BLaER1 (cell line): ENCODE results near the gene CRIP1.

ENCODE experiments used
- H3K27ac ChIP-seq: shearing (Covaris generic); formaldehyde crosslinking; 2 replicates; pipeline ENCODE4 v1.8.1; 2022
- H3K27me3 ChIP-seq: shearing (Covaris generic); formaldehyde crosslinking; 2 replicates; pipeline ENCODE4 v1.8.1; 2022
- H3K36me3 ChIP-seq: shearing (Covaris generic); formaldehyde crosslinking; 2 replicates; pipeline ENCODE4 v1.8.1; 2022
- H3K4me1 ChIP-seq: shearing (Covaris generic); formaldehyde crosslinking; 2 replicates; pipeline ENCODE4 v1.8.1; 2022
- H3K4me2 ChIP-seq: shearing (Covaris generic); formaldehyde crosslinking; 2 replicates; pipeline ENCODE4 v1.8.1; 2022
- H3K4me3 ChIP-seq: shearing (Covaris generic); formaldehyde crosslinking; 2 replicates; pipeline ENCODE4 v1.8.1; 2022
- H3K9ac ChIP-seq: shearing (Covaris generic); formaldehyde crosslinking; 2 replicates; pipeline ENCODE4 v1.8.1; 2022
- H3K9me3 ChIP-seq: shearing (Covaris generic); formaldehyde crosslinking; 2 replicates; pipeline ENCODE4 v1.8.1; 2022
- H4K20me1 ChIP-seq: shearing (Covaris generic); formaldehyde crosslinking; 2 replicates; pipeline ENCODE4 v1.8.1; 2022
- Cebpa-rat ChIP-seq: shearing (Covaris generic); IDR thresholded peaks from 2 replicates; pipeline ENCODE4 v1.8.1; 2022

CRIP1 gene

DNA sequence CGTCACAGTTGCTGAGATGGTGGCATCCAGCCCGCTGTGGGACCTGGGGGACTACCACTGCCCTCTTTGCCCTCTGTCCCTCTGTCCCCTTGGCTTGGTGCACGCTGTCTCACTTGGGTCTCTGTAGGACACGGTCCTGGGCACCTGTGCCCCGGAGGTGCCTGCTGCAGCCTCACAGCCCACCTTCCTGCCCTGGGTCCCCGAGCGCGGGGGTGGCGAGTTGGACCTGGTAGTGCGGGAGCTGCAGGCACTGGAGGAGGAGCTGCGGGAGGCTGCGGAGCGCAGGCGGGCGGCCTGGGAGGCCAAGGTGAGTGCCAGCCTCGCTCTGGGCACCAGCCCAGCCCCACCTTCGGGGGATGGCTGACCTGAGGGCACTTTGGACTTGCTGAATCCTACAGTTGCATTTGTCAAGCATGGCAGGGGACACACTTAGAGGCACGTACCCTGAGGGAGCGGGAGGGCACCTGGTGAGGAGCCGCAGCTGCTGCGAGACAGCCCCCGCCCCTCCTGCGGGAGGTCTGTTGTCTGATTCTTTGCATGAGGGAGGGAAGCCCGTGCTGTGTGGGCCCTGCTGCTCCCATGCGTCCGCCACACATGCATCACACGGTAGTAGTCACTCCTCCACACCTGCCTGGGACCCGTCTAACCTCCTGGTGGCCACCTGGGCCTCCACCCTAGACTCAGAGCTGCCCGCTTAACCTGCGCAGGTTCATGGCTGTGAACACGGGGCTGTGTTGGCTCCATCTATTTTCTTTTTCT, 11.2 kb downstream of the CRIP1 start:
- no peak overlapping the region for H3K27ac ChIP-seq
- H3K9me3 ChIP-seq, result no peaks in the 10 kb centered on the region

DNA sequence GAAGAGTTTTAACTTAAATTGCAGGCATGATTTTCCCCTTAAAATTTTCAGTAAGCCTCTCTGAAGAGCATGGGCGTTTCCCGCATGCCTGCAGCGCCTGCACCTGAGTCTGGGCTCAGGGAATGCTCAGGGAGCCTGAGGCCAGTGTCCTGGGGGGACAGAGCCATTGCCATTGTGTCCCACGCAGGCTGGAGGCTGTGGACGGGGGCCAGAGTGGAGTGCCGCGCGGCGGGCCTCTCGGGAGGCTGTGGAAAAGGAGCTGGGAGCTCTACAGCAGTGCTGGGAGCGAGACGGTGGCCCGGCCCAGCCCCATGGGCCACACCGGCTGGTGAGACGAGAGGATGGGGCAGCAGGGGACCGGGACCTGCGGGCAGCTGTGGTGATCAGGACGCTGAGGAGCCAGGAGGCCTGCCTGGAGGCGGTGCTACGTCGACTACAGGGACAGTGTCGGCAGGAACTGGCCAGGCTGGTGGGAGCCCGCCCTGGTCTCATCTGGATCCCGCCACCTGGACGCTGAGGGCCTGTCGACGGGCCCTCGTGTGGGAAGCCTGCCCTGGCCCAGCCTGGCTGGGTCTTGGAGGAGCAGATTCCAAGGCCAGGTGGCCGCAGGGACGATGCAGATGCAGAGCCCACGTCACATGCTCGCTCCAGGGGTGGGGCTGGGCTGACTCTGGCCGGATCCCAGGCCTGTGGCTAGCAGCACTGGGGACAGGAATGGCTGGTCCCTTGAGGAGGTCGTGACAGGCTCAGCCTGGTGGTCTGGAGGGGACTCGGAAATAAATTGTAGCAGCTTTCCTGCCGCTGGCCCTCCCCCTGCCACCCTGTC, 12.0 kb downstream of the CRIP1 start:
- Histone ChIP-seq H3K36me3 (peaks cover 51% of the 10 kb centered on the region), H3K4me1 (peaks cover 14% of the 10 kb centered on the region), H3K27ac (no peak overlapping the region), H3K4me2 (no peak overlapping the region), H3K4me3 (no peak overlapping the region), H3K9me3 (no peaks in the 10 kb centered on the region), H4K20me1 (peaks cover 6% of the 10 kb centered on the region; the same call in 1 of the 2 replicates), H3K9ac (no peak overlapping the region; the same call in 1 of the 2 replicates), H3K27me3 (no peaks in the 10 kb centered on the region)
- no peak for TF ChIP-seq Cebpa-rat

More for the DNA sequence above, 11.2 kb downstream of the CRIP1 start:
- no peak overlapping the region for H3K4me3 ChIP-seq
- no peaks in the 10 kb centered on the region for H3K27me3 ChIP-seq
- TF ChIP-seq Cebpa-rat, result no peak
- H3K4me1 ChIP-seq, result peaks cover 6% of the 10 kb centered on the region
- H3K4me2 ChIP-seq, result no peak overlapping the region
- no peak overlapping the region; the same call in 1 of the 2 replicates for H3K9ac ChIP-seq
- H4K20me1 ChIP-seq, result peaks cover 7% of the 10 kb centered on the region; the same call in 1 of the 2 replicates
- H3K36me3 ChIP-seq, result peaks cover 58% of the 10 kb centered on the region

DNA sequence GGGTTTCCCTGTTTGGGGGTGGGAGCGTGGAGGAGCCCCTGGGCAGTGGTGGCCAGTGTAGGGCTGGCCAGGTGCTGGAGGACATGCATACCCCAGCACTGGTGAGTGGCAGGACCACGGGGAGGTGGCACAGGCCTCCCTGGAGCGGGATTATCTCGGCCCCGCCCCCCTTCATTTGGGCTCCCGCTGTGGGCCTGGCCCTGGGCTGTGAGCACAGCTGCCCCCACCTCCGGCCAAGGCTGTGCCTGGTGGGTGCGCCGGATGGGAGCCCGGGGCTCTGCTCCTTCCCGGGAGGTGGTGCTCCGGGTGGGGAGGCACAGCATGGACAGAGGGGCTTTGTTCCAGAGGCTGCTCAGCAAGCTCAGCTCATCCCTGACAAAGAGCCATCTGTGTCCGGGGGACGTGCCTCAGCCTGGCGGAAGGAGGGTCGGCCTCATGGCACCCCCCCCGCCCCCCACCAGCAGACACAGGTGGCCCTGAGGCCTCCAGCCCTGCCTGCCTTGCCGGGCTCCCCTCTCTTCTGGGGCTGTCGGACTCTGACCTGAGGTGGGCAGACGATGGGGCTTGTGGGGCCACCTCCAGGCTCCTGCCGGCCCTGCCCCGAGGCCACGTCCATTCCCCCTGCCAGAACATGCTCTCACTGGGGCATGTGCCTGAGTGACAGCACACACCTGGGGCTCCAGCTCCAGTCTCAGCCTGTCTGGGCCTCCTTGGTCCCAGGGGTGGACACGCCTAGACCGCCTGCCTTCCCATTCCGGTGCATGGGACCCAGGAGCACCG, 12.8 kb downstream of the CRIP1 start:
- H3K27ac ChIP-seq, result no peak overlapping the region
- H3K9ac ChIP-seq, result no peak overlapping the region
- H3K9me3 ChIP-seq, result no peaks in the 10 kb centered on the region
- H3K4me1 ChIP-seq, result peaks cover 22% of the 10 kb centered on the region
- no peaks in the 10 kb centered on the region for H3K27me3 ChIP-seq
- H4K20me1 ChIP-seq, result peaks cover 6% of the 10 kb centered on the region; the same call in 1 of the 2 replicates
- H3K4me3 ChIP-seq, result no peak overlapping the region
- TF ChIP-seq Cebpa-rat, result no peak
- H3K4me2 ChIP-seq, result no peak overlapping the region
- peaks cover 46% of the 10 kb centered on the region for H3K36me3 ChIP-seq

DNA sequence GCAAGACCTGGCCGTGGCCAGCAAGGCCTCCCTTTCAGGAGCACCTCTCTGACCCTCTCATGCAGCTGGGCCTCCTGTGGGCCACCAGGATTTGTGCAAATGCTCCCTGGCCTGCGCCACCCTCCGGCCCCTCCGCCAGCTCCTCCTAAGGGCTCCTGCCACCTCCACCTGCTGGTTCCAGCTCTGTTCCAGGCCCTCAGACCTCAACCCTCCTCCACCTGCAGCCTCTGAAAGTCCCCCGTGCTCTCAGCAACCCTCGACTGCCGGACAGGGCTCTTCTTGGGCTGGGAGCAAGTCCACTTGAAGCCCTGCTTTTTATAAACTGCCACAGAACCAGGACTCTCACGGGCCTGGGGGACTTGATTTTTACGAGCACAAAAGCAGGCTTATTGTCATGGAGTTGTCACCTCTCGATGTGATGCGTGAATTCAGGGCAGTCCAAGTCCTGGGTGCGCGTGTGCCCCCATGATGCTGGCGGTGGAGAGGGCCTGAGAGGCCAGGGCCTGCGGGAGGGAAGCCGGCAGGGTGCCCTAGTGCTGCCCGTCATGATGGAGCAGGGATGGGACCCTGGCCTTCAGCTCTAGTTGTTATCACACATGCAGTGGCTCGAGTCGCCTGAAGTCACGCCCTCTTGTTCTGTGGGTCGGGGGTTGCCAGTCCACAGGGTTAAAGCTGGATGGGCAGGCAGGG, 13.5 kb downstream of the CRIP1 start:
- no peak overlapping the region for H3K27ac ChIP-seq
- no peaks in the 10 kb centered on the region for H3K9me3 ChIP-seq
- peaks cover 6% of the 10 kb centered on the region; the same call in 1 of the 2 replicates for H4K20me1 ChIP-seq
- no peak overlapping the region for H3K9ac ChIP-seq
- TF ChIP-seq Cebpa-rat, result no peak
- H3K27me3 ChIP-seq, result no peaks in the 10 kb centered on the region
- H3K4me2 ChIP-seq, result no peak overlapping the region
- H3K4me3 ChIP-seq, result no peak overlapping the region
- peaks cover 29% of the 10 kb centered on the region for H3K4me1 ChIP-seq
- peaks cover 41% of the 10 kb centered on the region for H3K36me3 ChIP-seq

DNA sequence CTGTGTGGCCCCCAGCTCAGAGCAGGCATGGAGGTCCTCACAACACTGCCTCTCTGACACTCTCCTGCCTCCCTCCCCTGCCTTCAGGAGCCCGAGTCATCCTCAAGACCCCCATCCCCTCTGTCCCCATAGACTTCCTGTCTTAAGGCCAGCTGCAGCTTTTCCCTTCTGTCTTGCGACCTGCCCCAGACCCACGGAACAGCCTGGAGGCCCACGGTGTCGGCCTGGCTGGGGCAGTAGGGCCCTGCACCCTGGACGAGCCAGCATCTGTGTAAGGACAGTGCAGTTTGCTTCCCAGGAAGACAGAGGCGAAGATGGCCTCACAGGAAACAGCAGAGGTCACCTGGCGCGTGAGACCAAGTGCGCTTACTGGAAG, 14.0 kb downstream of the CRIP1 start:
- no peaks in the 10 kb centered on the region for H3K27me3 ChIP-seq
- no peak overlapping the region for H3K4me2 ChIP-seq
- H4K20me1 ChIP-seq, result peaks cover 6% of the 10 kb centered on the region; the same call in 1 of the 2 replicates
- no peak overlapping the region for H3K4me3 ChIP-seq
- TF ChIP-seq Cebpa-rat, result no peak
- no peak overlapping the region; the same call in 1 of the 2 replicates for H3K9ac ChIP-seq
- peaks cover 35% of the 10 kb centered on the region for H3K4me1 ChIP-seq
- no peak overlapping the region for H3K27ac ChIP-seq
- no peaks in the 10 kb centered on the region for H3K9me3 ChIP-seq
- H3K36me3 ChIP-seq, result peaks cover 35% of the 10 kb centered on the region

DNA sequence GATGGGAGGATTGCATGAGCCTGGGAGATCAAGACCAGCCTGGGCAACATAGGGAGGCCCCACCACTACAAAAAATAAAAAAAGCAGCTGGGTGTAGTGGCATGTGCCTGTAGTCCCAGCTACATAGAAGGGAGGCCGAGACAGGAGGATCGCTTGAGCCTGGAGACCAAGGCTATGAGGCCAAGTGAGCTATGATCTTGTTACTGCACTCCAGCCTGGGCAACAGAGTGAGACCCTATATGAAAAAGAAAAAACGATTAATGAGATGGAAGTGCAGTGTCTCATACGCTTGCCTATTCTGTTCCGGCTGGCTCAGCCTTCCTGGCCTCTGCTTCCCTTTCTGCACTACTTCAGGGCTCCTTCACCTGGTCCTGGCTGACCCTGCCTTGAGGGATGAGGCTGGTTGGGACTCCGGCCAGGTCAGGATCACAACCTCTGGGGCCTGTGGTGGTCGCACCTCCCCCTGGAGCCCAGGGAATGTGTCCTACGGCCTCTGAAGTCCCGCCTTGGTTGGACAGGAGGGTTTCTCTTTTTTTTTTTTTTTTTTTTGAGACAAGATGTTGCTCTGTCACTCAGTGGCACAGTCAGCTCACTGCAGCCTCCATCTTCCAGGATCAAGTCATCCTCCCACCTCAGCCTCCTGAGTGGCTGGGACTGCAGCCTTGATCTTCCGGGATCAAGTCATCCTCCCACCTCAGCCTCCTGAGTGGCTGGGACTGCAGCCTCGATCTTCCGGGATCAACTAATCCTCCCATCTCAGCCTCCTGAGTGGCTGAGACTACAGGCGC, 15.0 kb downstream of the CRIP1 start:
- Histone ChIP-seq H4K20me1 (peaks cover under 1% of the 10 kb centered on the region; the same call in 1 of the 2 replicates), H3K27ac (no peak overlapping the region), H3K4me1 (peaks cover 36% of the 10 kb centered on the region), H3K4me2 (no peak overlapping the region), H3K4me3 (no peak overlapping the region), H3K36me3 (peaks cover 35% of the 10 kb centered on the region), H3K9me3 (no peaks in the 10 kb centered on the region), H3K9ac (no peak overlapping the region), H3K27me3 (no peaks in the 10 kb centered on the region)
- no peak for TF ChIP-seq Cebpa-rat

DNA sequence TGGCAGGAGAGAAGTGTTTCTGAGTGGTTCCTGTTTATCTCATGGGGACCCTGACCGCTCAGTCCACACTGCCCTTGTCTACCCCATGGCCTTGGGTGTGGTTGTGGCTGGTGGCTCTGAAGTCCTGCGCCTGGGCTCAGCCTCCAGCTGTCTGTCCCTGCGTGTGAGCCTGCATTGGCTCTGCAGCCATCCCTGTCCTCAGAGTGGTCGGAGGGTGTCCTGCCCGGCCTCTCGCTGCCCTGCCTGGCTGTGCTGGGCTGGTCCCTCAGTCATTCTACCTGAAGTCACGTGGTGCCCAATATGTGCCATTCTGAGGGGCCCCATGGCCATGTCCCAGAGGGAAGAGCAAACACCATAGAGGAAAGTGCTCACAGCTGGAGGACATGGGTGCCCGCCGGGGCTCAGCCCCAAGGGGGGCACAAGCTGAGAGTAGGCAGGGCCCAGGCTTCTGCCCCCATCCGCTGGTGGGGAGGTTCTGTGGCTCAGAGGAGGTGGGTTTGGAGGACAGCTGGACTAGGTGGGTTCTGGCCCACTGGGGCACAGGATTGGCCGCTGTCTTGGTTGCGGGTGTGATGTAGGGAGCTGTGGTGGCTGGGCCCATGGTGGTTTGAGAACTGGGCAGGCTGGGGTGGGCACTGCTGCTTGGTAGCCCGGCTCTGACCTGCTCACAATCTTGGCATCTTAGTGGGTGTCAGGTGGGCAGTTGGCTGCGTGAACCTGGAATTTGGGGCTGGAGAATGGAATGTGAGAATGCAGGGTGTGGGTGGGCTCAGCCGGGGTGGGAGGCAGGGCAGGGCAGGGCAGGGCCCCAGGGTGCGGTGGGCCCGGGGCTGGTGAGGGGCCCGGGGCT, 16.0 kb downstream of the CRIP1 start:
- Histone ChIP-seq H3K4me1 (peaks cover 43% of the 10 kb centered on the region), H3K36me3 (peaks cover 26% of the 10 kb centered on the region), H4K20me1 (no peaks in the 10 kb centered on the region), H3K27ac (no peak overlapping the region), H3K9me3 (no peaks in the 10 kb centered on the region), H3K9ac (0 out of 2 replicates have a peak overlapping the region, but pooled peaks have one; percentile 41), H3K4me2 (peak overlapping the region; percentile 32), H3K27me3 (no peaks in the 10 kb centered on the region), H3K4me3 (no peak overlapping the region)
- no peak for TF ChIP-seq Cebpa-rat

DNA sequence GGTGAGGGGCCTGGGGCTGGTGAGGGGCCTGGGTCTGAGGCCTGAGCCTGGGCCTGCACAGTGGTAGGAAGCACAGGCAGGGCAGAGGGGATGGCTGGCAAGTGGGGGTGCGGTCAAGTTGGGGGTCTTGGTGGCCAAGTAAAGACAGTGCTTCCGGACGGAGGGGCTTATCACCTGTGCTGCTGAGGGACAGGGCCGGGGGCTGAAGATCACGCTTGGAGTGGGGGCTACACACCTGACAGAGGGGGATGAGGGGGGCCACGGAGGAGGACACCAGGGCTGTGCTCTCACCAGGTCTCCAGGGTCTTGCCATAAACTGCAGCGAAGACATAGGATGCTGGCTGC, 16.6 kb downstream of the CRIP1 start:
- H3K4me1 ChIP-seq, result peaks cover 49% of the 10 kb centered on the region
- no peak for TF ChIP-seq Cebpa-rat

More for the DNA sequence above, 16.6 kb downstream of the CRIP1 start:
- Histone ChIP-seq H3K27ac (no peak overlapping the region), H3K9ac (no peak overlapping the region), H4K20me1 (no peaks in the 10 kb centered on the region), H3K4me3 (no peak overlapping the region), H3K36me3 (peaks cover 20% of the 10 kb centered on the region), H3K9me3 (no peaks in the 10 kb centered on the region), H3K27me3 (no peaks in the 10 kb centered on the region), H3K4me2 (peak overlapping the region; percentile 62)
